Esophagus (tissue), 2 donors: Measurements from ENCODE around the gene PIK3CA. TPM values are rescaled to one million over a fixed set of nuclear protein-coding genes. Genes with fewer than 3 reads are reported as not detected.
"Not testable (repeated sequence)": the region's sequence is repeated elsewhere in the genome, so short reads cannot be mapped to it uniquely, and the experiment has no call there.

Experiments
- H3K27ac ChIP-seq, 2 donors: one replicate each; pipeline ENCODE4 v1.5.1; 2013; ENCODE audit warnings: low read depth in 2 of 2, mild to moderate bottlenecking in 2 of 2, inconsistent platforms in 1 of 2, low read length in 1 of 2, moderate library complexity in 1 of 2
- H3K27me3 ChIP-seq, 2 donors: one replicate each; pipeline ENCODE4 v1.6.1; 2013; ENCODE audit warnings: low read length in 2 of 2, control low read depth in 1 of 2, mild to moderate bottlenecking in 1 of 2; ENCODE audit not compliant: insufficient read depth in 2 of 2, control insufficient read depth in 1 of 2
- H3K36me3 ChIP-seq, 2 donors: one replicate each; pipeline ENCODE4 v1.6.1; 2013; ENCODE audit warnings: low read length in 1 of 2; ENCODE audit not compliant: control insufficient read depth in 2 of 2, insufficient read depth in 2 of 2
- H3K4me1 ChIP-seq, 2 donors: one replicate each; pipeline ENCODE4 v1.6.1; 2013; ENCODE audit warnings: low read length in 1 of 2; ENCODE audit not compliant: control insufficient read depth in 2 of 2, insufficient read depth in 2 of 2
- H3K4me3 ChIP-seq, 2 donors: one replicate each; pipeline ENCODE4 v1.5.1; 2013; ENCODE audit warnings: low read length in 2 of 2, mild to moderate bottlenecking in 2 of 2, low read depth in 1 of 2, moderate library complexity in 1 of 2
- H3K9me3 ChIP-seq, 2 donors: one replicate each; pipeline ENCODE4 v1.6.1; 2013; ENCODE audit warnings: mild to moderate bottlenecking in 2 of 2, low read depth in 1 of 2, low read length in 1 of 2, moderate library complexity in 1 of 2; ENCODE audit not compliant: control insufficient read depth in 2 of 2, insufficient read depth in 1 of 2
- WGBS, 2 donors: extraction: QIAGEN DNeasy Blood & Tissue Kit; methylation state at CpG; one replicate each; pipeline ENCODE4 v1.1.7; 2013; 5-methylcytosine and 5-hydroxymethylcytosine counted together
- polyA plus RNA-seq, 2 donors: library from polyadenylated mRNA; stranded (reverse); fragments of 200-250 nt; gene quantifications; one replicate each; pipeline ENCODE4 v1.2.3, GENCODE V29; 2013
- donor health status: healthy with polysubstance abuse.
- donor health status: Bipolar disorder and iron deficiency.

The PIK3CA gene
- polyA plus RNA-seq, 2 donors: 3.4 to 5.2 TPM

DNA sequence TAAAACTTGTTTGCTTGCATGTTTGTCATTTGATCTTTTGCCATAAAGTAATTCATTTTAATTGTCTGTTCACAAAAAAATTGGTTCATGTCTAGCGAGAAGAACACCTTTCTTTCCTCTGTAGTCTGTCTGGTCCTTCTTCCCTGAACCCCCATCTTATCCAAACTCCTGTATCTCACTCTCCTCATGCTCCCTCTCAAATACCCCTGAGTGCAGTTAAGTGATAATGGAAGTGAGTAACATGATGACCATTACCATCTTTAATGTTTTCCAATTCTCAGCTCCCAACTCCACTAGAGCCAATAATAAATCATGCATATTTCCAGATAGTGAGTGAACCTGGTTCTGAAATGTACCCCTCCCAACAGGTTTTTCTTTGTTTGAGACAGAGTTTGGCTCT is 116.9 kb downstream of the PIK3CA start:
- 82 to 83% methylated on average over 1 of the region's 1 CpG for WGBS, 2 donors
- no peaks in the 10 kb centered on the region for H3K27me3 ChIP-seq
- peaks cover 0 to 3% of the 10 kb centered on the region in 2 donors for H3K4me1 ChIP-seq
- H3K27ac ChIP-seq: no peak overlapping the region
- peaks cover 2% of the 10 kb centered on the region in 2 donors for H3K9me3 ChIP-seq
- H3K36me3 ChIP-seq: no peaks in the 10 kb centered on the region
- H3K4me3 ChIP-seq: no peak overlapping the region

DNA sequence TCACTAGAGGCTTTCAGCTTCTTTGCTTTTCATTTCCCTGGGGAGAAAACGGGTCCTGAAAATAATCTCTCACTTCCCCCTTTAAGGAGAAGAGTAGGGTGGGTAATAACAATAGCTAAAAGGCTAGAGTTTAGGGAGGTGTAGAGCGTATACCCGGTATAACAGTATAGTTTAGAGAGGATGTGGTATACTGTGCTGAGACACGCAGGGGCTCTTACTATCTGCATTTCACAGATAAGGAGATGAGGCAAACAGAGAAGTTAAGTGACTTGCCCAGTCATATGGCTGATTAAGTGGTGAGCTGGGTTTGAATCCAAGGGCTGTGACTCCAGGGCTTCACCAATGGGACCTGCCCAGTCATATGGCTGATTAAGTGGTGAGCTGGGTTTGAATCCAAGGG is 117.7 kb downstream of the PIK3CA start:
- Histone ChIP-seq H3K4me1 (peaks cover 0 to 2% of the 10 kb centered on the region in 2 donors), H3K27ac (no peak overlapping the region), H3K4me3 (no peak overlapping the region), H3K36me3 (no peaks in the 10 kb centered on the region), H3K27me3 (no peaks in the 10 kb centered on the region), H3K9me3 (peaks cover 2% of the 10 kb centered on the region in 2 donors)
- WGBS, 2 donors: 76 to 82% methylated on average over 4 of the region's 4 CpGs

DNA sequence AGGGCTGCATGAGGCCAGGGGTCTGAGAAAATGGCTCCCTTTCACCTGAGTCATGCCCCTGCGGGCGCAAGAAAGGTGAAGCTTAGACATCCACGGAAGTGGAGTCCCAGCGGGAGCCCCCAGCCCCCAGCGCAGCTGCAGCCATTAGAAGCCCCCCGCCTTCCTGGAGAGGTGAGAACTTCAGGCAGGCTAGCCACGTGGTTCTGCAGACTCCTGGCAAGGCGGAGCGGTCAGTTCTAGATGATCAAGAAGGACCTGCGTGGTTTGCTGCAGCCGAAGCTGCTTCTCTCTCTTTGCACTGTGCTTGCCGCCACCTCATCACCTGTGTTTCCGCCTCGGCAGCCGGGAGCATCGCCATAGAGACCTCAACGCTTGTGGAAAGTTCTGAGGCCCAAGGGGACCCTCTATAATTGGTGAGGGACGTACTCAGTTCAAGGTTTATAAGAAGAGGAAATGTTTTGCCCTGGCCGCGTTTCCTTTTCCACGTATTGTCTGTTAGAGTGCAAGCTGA is 118.6 kb downstream of the PIK3CA start:
- H3K9me3 ChIP-seq: peaks cover 2% of the 10 kb centered on the region in 2 donors
- H3K4me3 ChIP-seq: no peak overlapping the region
- 76 to 79% methylated on average over 21 of the region's 21 CpGs for WGBS, 2 donors
- no peaks in the 10 kb centered on the region for H3K27me3 ChIP-seq
- H3K36me3 ChIP-seq: no peaks in the 10 kb centered on the region
- no peaks in the 10 kb centered on the region for H3K4me1 ChIP-seq
- H3K27ac ChIP-seq: no peak overlapping the region

DNA sequence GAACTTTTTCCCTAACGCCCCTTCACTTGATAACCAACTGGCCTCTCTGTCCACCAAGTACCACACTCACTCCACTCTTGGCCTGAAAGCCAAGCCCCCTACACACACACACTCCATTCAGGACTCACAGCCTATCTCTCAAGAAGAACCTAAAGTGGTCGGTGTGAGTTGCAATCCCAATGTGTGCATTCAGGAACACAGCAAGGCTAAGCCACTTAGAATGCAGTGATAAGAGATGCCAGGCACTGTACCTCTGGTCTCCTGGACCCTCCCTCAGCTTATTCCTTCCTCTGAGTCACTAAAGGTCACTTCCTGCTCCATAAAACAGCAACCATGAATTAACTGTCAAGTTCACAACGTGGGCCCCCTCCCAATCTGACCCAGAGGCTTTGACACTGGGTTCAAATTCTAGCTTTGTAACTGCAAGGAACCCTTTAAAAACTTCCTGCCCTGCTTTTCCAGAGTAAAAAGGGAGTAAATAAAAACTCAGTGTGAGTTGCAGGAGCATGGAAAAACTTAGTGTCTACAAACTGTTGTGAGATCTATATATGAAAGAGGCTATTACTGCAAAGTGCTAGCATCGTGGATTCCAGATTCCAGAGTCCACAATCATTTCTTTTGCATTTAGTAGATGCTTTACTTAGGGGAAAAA is 120.4 kb downstream of the PIK3CA start:
- Histone ChIP-seq H3K27ac (no peak overlapping the region), H3K36me3 (no peaks in the 10 kb centered on the region), H3K27me3 (no peaks in the 10 kb centered on the region), H3K9me3 (no peaks in the 10 kb centered on the region), H3K4me1 (no peaks in the 10 kb centered on the region), H3K4me3 (no peak overlapping the region)
- 44 to 53% methylated on average over 4 of the region's 4 CpGs for WGBS, 2 donors

DNA sequence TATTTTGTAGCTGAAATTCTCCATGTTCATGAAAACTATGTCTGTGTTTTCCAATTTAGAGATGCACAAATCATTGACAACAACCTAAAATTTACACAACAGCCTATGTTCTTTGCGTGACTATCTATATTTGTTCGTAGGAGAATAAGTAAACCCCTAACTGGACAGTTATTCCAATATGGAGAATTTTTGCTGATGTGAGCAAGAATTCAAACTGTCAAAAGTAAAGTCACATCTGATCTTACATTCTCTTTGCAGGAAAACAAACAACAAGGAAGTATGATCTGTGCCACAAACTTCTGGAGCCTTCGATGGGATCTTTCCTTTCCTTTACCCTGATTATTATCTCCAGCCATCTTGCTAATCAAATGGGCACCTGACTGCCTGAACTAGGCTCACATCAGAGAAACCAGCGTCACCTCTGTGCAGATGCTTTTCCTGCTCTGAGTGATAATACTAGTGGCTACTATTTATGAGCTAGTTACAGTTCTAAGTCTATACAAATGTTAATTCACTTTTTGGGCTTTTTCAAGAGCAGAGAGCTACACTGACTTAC is 121.1 kb downstream of the PIK3CA start:
- no peaks in the 10 kb centered on the region for H3K4me1 ChIP-seq
- WGBS, 2 donors: 75 to 76% methylated on average over 4 of the region's 4 CpGs

GRCh38 chr3:179272385-179272784 is 124.2 kb downstream of the PIK3CA start:
- Histone ChIP-seq H3K9me3 (no peaks in the 10 kb centered on the region), H3K27me3 (no peaks in the 10 kb centered on the region), H3K36me3 (no peaks in the 10 kb centered on the region), H3K4me1 (no peaks in the 10 kb centered on the region), H3K4me3 (no peak overlapping the region), H3K27ac (no peak overlapping the region)
- 88 to 92% methylated on average over 3 of the region's 3 CpGs for WGBS, 2 donors

More for the DNA sequence above, 121.1 kb downstream of the PIK3CA start:
- Histone ChIP-seq H3K27me3 (no peaks in the 10 kb centered on the region), H3K4me3 (no peak overlapping the region), H3K36me3 (no peaks in the 10 kb centered on the region), H3K27ac (no peak overlapping the region), H3K9me3 (no peaks in the 10 kb centered on the region)

GRCh38 chr3:179274434-179274833 is 126.3 kb downstream of the PIK3CA start:
- not testable (repeated sequence) for H3K27ac ChIP-seq, H3K36me3 ChIP-seq, H3K4me3 ChIP-seq, H3K9me3 ChIP-seq, H3K4me1 ChIP-seq, H3K27me3 ChIP-seq
- 93 to 98% methylated on average over 2 of the region's 2 CpGs for WGBS, 2 donors

GRCh38 chr3:179276001-179276400 is 127.8 kb downstream of the PIK3CA start:
- 66 to 70% methylated on average over 3 of the region's 3 CpGs for WGBS, 2 donors
- Histone ChIP-seq H3K27ac (no peak overlapping the region), H3K4me3 (no peak overlapping the region), H3K27me3 (no peaks in the 10 kb centered on the region), H3K4me1 (no peaks in the 10 kb centered on the region), H3K9me3 (no peaks in the 10 kb centered on the region), H3K36me3 (no peaks in the 10 kb centered on the region)

DNA sequence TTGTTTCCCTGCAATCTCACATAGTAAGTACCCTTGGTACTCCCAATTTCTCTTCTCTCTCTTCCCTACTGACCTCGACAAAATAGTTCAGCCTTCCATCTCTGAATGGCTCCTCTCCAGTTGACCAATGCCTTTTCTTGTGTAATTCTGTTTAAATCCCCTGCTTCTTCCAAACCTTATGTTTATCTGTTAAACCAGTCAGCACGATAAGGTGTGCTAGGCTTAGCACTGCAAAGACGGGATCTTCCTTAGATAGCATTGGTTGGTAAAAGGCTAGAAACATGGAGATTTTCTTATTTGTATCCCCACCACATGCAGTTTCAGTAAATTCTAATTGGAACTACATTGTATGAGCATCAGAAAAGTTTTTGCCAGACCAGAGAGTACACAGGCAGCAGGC is 128.6 kb downstream of the PIK3CA start:
- Histone ChIP-seq H3K27ac (no peak overlapping the region), H3K4me1 (no peaks in the 10 kb centered on the region), H3K36me3 (no peaks in the 10 kb centered on the region), H3K27me3 (no peaks in the 10 kb centered on the region), H3K4me3 (no peak overlapping the region), H3K9me3 (no peaks in the 10 kb centered on the region)
- WGBS, 2 donors: 89 to 90% methylated on average over 3 of the region's 3 CpGs

- no peaks in the 10 kb centered on the region for H3K36me3 ChIP-seq
- WGBS, 2 donors: 95 to 97% methylated on average over 1 of the region's 1 CpG
- H3K9me3 ChIP-seq: no peaks in the 10 kb centered on the region
- H3K27ac ChIP-seq: no peak overlapping the region
- no peaks in the 10 kb centered on the region for H3K4me1 ChIP-seq
- H3K27me3 ChIP-seq: no peaks in the 10 kb centered on the region
- no peak overlapping the region for H3K4me3 ChIP-seq
Observed at GRCh38 chr3:179278151-179278550, 130.0 kb downstream of the PIK3CA start.
